HepG2 (cell line): Measurements from ENCODE around the gene CYP26A1. TPM values are rescaled to one million over a fixed set of nuclear protein-coding genes. Genes with fewer than 3 reads are reported as not detected.

Experiments used
- CERS6 ChIP-seq: sonication (generic); formaldehyde crosslinking; IDR thresholded peaks from 2 replicates; pipeline ENCODE4 v1.5.0; 2020; ENCODE audit warnings: missing genetic modification reagents
- DMTF1 ChIP-seq: sonication (generic); formaldehyde crosslinking; IDR thresholded peaks from 2 replicates; pipeline ENCODE4 v1.4.0; 2020; ENCODE audit warnings: mild to moderate bottlenecking, missing genetic modification reagents
- EHMT2 ChIP-seq: fragments of 200-600 bp; sonication (generic); IDR thresholded peaks from 2 replicates; pipeline ENCODE4 v1.7.0; 2017; ENCODE audit warnings: antibody characterized with exemption, low read depth, low read length, borderline replicate concordance
- FOXP1 ChIP-seq, 2 experiments: fragments of 450-650 bp in 1 of 2; IDR thresholded peaks; 2 replicates each; pipeline ENCODE4 v1.6.1; 2017 to 2018; ENCODE audit warnings: antibody characterized with exemption in 1 of 2
- HNF1B ChIP-seq: sonication (generic); formaldehyde crosslinking; IDR thresholded peaks from 2 replicates; pipeline ENCODE4 v1.5.1; 2020; ENCODE audit warnings: mild to moderate bottlenecking, moderate library complexity, missing genetic modification reagents
- IRF1 ChIP-seq: sonication (generic); formaldehyde crosslinking; IDR thresholded peaks from 2 replicates; pipeline ENCODE4 v1.4.0; 2020; ENCODE audit warnings: low read depth, mild to moderate bottlenecking, missing genetic modification reagents
- LBX2 ChIP-seq: sonication (generic); formaldehyde crosslinking; IDR thresholded peaks from 2 replicates; pipeline ENCODE4 v1.5.0; 2020; ENCODE audit warnings: missing genetic modification reagents, mild to moderate bottlenecking, borderline replicate concordance
- MBNL3 ChIP-seq: fragments of 250-450 bp; sonication (Bioruptor Pico); conservative IDR thresholded peaks from 2 replicates; pipeline ENCODE4 v1.8.0; 2022; ENCODE audit warnings: mild to moderate bottlenecking, inconsistent platforms
- MED13 ChIP-seq: sonication (generic); formaldehyde crosslinking; IDR thresholded peaks from 2 replicates; pipeline ENCODE4 v1.5.0; 2020; ENCODE audit warnings: missing genetic modification reagents
- MIER3 ChIP-seq: IDR thresholded peaks from 2 replicates; pipeline ENCODE4 v1.6.1; 2016; ENCODE audit warnings: missing compliant biosample characterization, borderline replicate concordance
- NFIB ChIP-seq: sonication (generic); formaldehyde crosslinking; IDR thresholded peaks from 2 replicates; pipeline ENCODE4 v1.9.0; 2021; ENCODE audit warnings: missing genetic modification reagents, mild to moderate bottlenecking, borderline replicate concordance
- SALL2 ChIP-seq: sonication (generic); formaldehyde crosslinking; IDR thresholded peaks from 2 replicates; pipeline ENCODE4 v1.8.1; 2023; ENCODE audit warnings: mild to moderate bottlenecking, missing genetic modification reagents, inconsistent platforms
- STAG1 ChIP-seq: sonication (generic); formaldehyde crosslinking; IDR thresholded peaks from 2 replicates; pipeline ENCODE4 v1.4.0; 2020; ENCODE audit warnings: missing genetic modification reagents
- TBP ChIP-seq: sonication (generic); formaldehyde crosslinking; IDR thresholded peaks from 2 replicates; pipeline ENCODE4 v1.5.0; 2020; ENCODE audit warnings: missing genetic modification reagents
- TBX3 ChIP-seq: fragments of 450-650 bp; IDR thresholded peaks from 2 replicates; pipeline ENCODE4 v1.6.1; 2017; ENCODE audit warnings: antibody characterized with exemption, mild to moderate bottlenecking, inconsistent platforms, borderline replicate concordance
- TP53 ChIP-seq: sonication (generic); formaldehyde crosslinking; conservative IDR thresholded peaks from 2 replicates; pipeline ENCODE4 v1.4.0; 2020; ENCODE audit warnings: missing genetic modification reagents
- ZBTB43 ChIP-seq: sonication (generic); formaldehyde crosslinking; conservative IDR thresholded peaks from 2 replicates; pipeline ENCODE4 v1.4.0; 2020; ENCODE audit warnings: missing genetic modification reagents
- ZFP41 ChIP-seq: sonication (generic); formaldehyde crosslinking; IDR thresholded peaks from 2 replicates; pipeline ENCODE4 v1.4.0; 2020; ENCODE audit warnings: mild to moderate bottlenecking, missing genetic modification reagents, borderline replicate concordance
- ZNF362 ChIP-seq: sonication (generic); formaldehyde crosslinking; IDR thresholded peaks from 2 replicates; pipeline ENCODE4 v1.4.0; 2020; ENCODE audit warnings: missing genetic modification reagents, mild to moderate bottlenecking, borderline replicate concordance
- ZNF607 ChIP-seq: sonication (generic); formaldehyde crosslinking; IDR thresholded peaks from 2 replicates; pipeline ENCODE4 v1.5.1; 2020; ENCODE audit warnings: missing genetic modification reagents, mild to moderate bottlenecking, borderline replicate concordance
- polyA plus RNA-seq, 8 experiments: library from polyadenylated mRNA; depleted of rRNA in 3 of 8; stranded (reverse) in 7 of 8; unstranded in 1 of 8; fragments of >200 nt; fragmentation: Illumina TruSeq in 4 of 8; extraction: Trizol in 4 of 8; gene quantifications; 2 replicates each; pipeline versions ENCODE4 v1.2.1 to v1.2.3, GENCODE V29; 2011 to 2016; ENCODE audit warnings: low read depth in 4 of 8, missing spikeins in 1 of 8, mixed read lengths in 1 of 8; ENCODE audit not compliant: insufficient read depth in 1 of 8
- total RNA-seq, 5 experiments: library from RNA; depleted of rRNA; stranded (reverse); fragments of >200 nt; fragmentation: Illumina TruSeq; extraction: Trizol; gene quantifications; 2 replicates each; pipeline ENCODE4 v1.2.3, GENCODE V29; 2016; ENCODE audit warnings: low read depth in 1 of 5

The CYP26A1 gene
- total and polyA plus RNA-seq, 2 of the 13 experiments (the other 11 are each of a cell fraction or from before 2014, with no cell fraction given), result 0.15 TPM; not detected in 1

GRCh38 chr10:93080350-93081046 is 6.8 kb downstream of the CYP26A1 start (continued):
- TF ChIP-seq LBX2 (CRISPR knock-in tag) (no peak), MED13 (CRISPR knock-in tag) (no peak), IRF1 (CRISPR knock-in tag) (no peak), ZFP41 (CRISPR knock-in tag) (no peak), ZNF362 (CRISPR knock-in tag) (no peak), TP53 (CRISPR knock-in tag) (no peak), EHMT2 (no peak), NFIB (CRISPR knock-in tag) (no peak), FOXP1 (IDR thresholded peaks at IDR 0.05) (no peak), FOXP1 (CRISPR knock-in tag; IDR thresholded peaks at IDR 0.05) (no peak), ZBTB43 (no peak), CERS6 (no peak), SALL2 (CRISPR knock-in tag) (0 out of 2 replicates have a peak, but pooled peaks have one; percentile 28), STAG1 (peak; percentile 85), HNF1B (CRISPR knock-in tag) (0 out of 2 replicates have a peak, but pooled peaks have one; percentile 18), DMTF1 (CRISPR knock-in tag) (no peak), MBNL3 (CRISPR knock-in tag) (no peak), TBP (CRISPR knock-in tag) (no peak), TBX3 (no peak), ZNF607 (CRISPR knock-in tag) (no peak), MIER3 (CRISPR knock-in tag) (no peak)
